PC-9 (cell line): ENCODE results near the gene ODAD4. TPM values are rescaled to one million over a fixed set of nuclear protein-coding genes. Genes with fewer than 3 reads are reported as not detected.

Source experiments
- BruUV-seq: library from RNA; stranded (reverse); fragments of 400-500 nt; replicated peaks from 2 replicates; lab custom pipeline; 2021; lab: Mats Ljungman, UMichigan
- CTCF ChIA-PET: fragments of 300-600 bp; sonication (Branson Sonifier 250); formaldehyde crosslinking; loops from one replicate; lab custom pipeline; 2022; ENCODE audit warnings: antibody characterized with exemption; lab: Charles Lee
- POLR2A ChIA-PET: fragments of 300-600 bp; sonication (Branson Sonifier 250); formaldehyde crosslinking; loops from one replicate; lab custom pipeline; 2022; ENCODE audit warnings: antibody characterized with exemption; ENCODE audit not compliant: unreplicated experiment; lab: Charles Lee
- DNase-seq, 2 experiments: peaks; one replicate each; pipeline versions ENCODE4 v3.0.0 to v3.0.0-alpha.2; 2015 to 2022; ENCODE audit warnings: mixed read lengths in 1 of 2
- H2AFZ ChIP-seq: fragments of 200-600 bp; sonication (generic); 2 replicates; pipeline ENCODE4 v1.8.1; 2017; ENCODE audit warnings: antibody characterized with exemption
- H3F3A ChIP-seq: fragments of 200-600 bp; sonication (generic); 2 replicates; pipeline ENCODE4 v1.8.1; 2017; ENCODE audit warnings: antibody characterized with exemption, mild to moderate bottlenecking, low read depth; ENCODE audit not compliant: insufficient read depth
- H3K27ac ChIP-seq: fragments of 200-600 bp; sonication (generic); 2 replicates; pipeline ENCODE4 v1.6.1; 2016; ENCODE audit warnings: mixed run types
- H3K27me3 ChIP-seq: fragments of 200-600 bp; sonication (generic); 2 replicates; pipeline ENCODE4 v1.6.1; 2016; ENCODE audit warnings: low read depth, mixed run types; ENCODE audit not compliant: insufficient read depth
- H3K36me3 ChIP-seq: fragments of 200-600 bp; sonication (generic); 2 replicates; pipeline ENCODE4 v1.6.1; 2016; ENCODE audit warnings: low read depth, mixed run types
- H3K4me1 ChIP-seq: fragments of 200-600 bp; sonication (generic); replicated peaks from 2 replicates; pipeline ENCODE4 v1.6.1; 2016; ENCODE audit warnings: mixed run types; ENCODE audit not compliant: insufficient read depth
- H3K4me2 ChIP-seq: fragments of 200-600 bp; sonication (generic); 2 replicates; pipeline ENCODE4 v1.6.1; 2017; ENCODE audit warnings: mixed run types
- H3K4me3 ChIP-seq: fragments of 200-600 bp; sonication (generic); 2 replicates; pipeline ENCODE4 v1.6.1; 2016; ENCODE audit warnings: mixed run types
- H3K79me2 ChIP-seq: fragments of 200-600 bp; sonication (generic); 2 replicates; pipeline ENCODE4 v1.6.1; 2017; ENCODE audit warnings: low read depth, mixed run types
- H3K9me2 ChIP-seq: fragments of 200-600 bp; sonication (generic); 2 replicates; pipeline ENCODE4 v1.8.1; 2017; ENCODE audit warnings: mild to moderate bottlenecking; ENCODE audit not compliant: insufficient read depth
- H3K9me3 ChIP-seq: fragments of 200-600 bp; sonication (generic); 2 replicates; pipeline ENCODE4 v1.8.1; 2016; ENCODE audit warnings: low read depth; ENCODE audit not compliant: insufficient read depth
- H4K20me1 ChIP-seq: fragments of 200-600 bp; sonication (generic); 2 replicates; pipeline ENCODE4 v1.8.1; 2017; ENCODE audit not compliant: insufficient read depth
- CTCF ChIP-seq: fragments of 200-600 bp; sonication (generic); conservative IDR thresholded peaks from 2 replicates; pipeline ENCODE4 v1.6.1; 2017; ENCODE audit warnings: mixed run types, antibody characterized with exemption, mild to moderate bottlenecking, moderate library complexity
- EZH2 ChIP-seq: fragments of 200-600 bp; sonication (generic); IDR thresholded peaks from 2 replicates; pipeline ENCODE4 v1.8.0; 2017; ENCODE audit warnings: antibody characterized with exemption, low read depth
- intact Hi-C: fragments of 100-400 bp; cut with micrococcal nuclease; formaldehyde crosslinking; loops from one replicate; pipeline ENCODE4 v1.10.0; 2022; ENCODE audit not compliant: unreplicated experiment
- total RNA-seq: library from RNA; stranded (reverse); gene quantifications from 2 replicates; pipeline ENCODE4 v1.2.3, GENCODE V29; 2021

Gene ODAD4
- total RNA-seq, 1 experiment from 2014 or later: 4.0 TPM

GRCh38 chr17:41904242-41904841 lies 26.1 kb upstream of the ODAD4 start:
- no peak for TF ChIP-seq CTCF
- TF ChIP-seq EZH2: no peak
- H3K79me2 ChIP-seq: no peaks in the 10 kb centered on the region
- H3K9me2 ChIP-seq: no peaks in the 10 kb centered on the region
- no peak for DNase-seq
- no peak overlapping the region for H3K4me2 ChIP-seq
- intact Hi-C loops: no loop called here
- H3K27ac ChIP-seq: no peak overlapping the region
- CTCF ChIA-PET: no interaction called here
- no peaks in the 10 kb centered on the region for H3K27me3 ChIP-seq
- no peak overlapping the region for H2AFZ ChIP-seq
- H3F3A ChIP-seq: peaks cover 18% of the 10 kb centered on the region; the same call in 1 of the 2 replicates
- no TSS peak for BruUV-seq
- H3K4me3 ChIP-seq: no peak overlapping the region
- no peaks in the 10 kb centered on the region for H3K9me3 ChIP-seq
- POLR2A ChIA-PET: interaction anchor here (0.7 to 0.8 kb wide), 2 partner anchors 26 to 202 kb away, joined by 5 to 21 read pairs; partner anchors contain the start of gene ODAD4
- H3K4me1 ChIP-seq: no peaks in the 10 kb centered on the region
- H3K36me3 ChIP-seq: peaks cover 20% of the 10 kb centered on the region; the same call in 1 of the 2 replicates
- H4K20me1 ChIP-seq: peaks cover 3% of the 10 kb centered on the region; the same call in 1 of the 2 replicates

GRCh38 chr17:41905172-41905571 lies 25.2 kb upstream of the ODAD4 start:
- no TSS peak for BruUV-seq
- no peak overlapping the region for H3K27ac ChIP-seq
- peaks cover 27% of the 10 kb centered on the region; the same call in 1 of the 2 replicates for H3K36me3 ChIP-seq
- no peaks in the 10 kb centered on the region for H3K79me2 ChIP-seq
- no peak overlapping the region for H2AFZ ChIP-seq
- no peak overlapping the region for H3K4me2 ChIP-seq
- CTCF ChIA-PET: no interaction called here
- H3K4me3 ChIP-seq: no peak overlapping the region
- H3F3A ChIP-seq: peaks cover 18% of the 10 kb centered on the region; the same call in 1 of the 2 replicates
- TF ChIP-seq EZH2 (no peak), CTCF (no peak)
- H3K9me3 ChIP-seq: no peaks in the 10 kb centered on the region
- no peaks in the 10 kb centered on the region for H3K27me3 ChIP-seq
- POLR2A ChIA-PET: no interaction called here
- no peaks in the 10 kb centered on the region for H3K4me1 ChIP-seq
- intact Hi-C loops: no loop called here
- DNase-seq: no peak
- H4K20me1 ChIP-seq: peaks cover 3% of the 10 kb centered on the region; the same call in 1 of the 2 replicates
- no peaks in the 10 kb centered on the region for H3K9me2 ChIP-seq

GRCh38 chr17:41906465-41907184 lies 23.8 kb upstream of the ODAD4 start:
- ChIA-PET POLR2A (no interaction called here), CTCF (interaction anchor here (0.6 kb wide), 1 partner anchor 357 kb away, joined by 5 read pairs; no protein-coding TSS in a partner anchor)
- H3K9me3 ChIP-seq: no peaks in the 10 kb centered on the region
- H2AFZ ChIP-seq: no peak overlapping the region
- H3K27me3 ChIP-seq: no peaks in the 10 kb centered on the region
- H3K4me1 ChIP-seq: no peaks in the 10 kb centered on the region
- no peaks in the 10 kb centered on the region for H3K79me2 ChIP-seq
- no peak for DNase-seq
- H3K27ac ChIP-seq: no peak overlapping the region
- no TSS peak for BruUV-seq
- peaks cover 17% of the 10 kb centered on the region; the same call in 1 of the 2 replicates for H3F3A ChIP-seq
- peaks cover 3% of the 10 kb centered on the region; the same call in 1 of the 2 replicates for H4K20me1 ChIP-seq
- H3K36me3 ChIP-seq: peaks cover 30% of the 10 kb centered on the region
- H3K9me2 ChIP-seq: no peaks in the 10 kb centered on the region
- H3K4me2 ChIP-seq: no peak overlapping the region
- TF ChIP-seq EZH2 (no peak), CTCF (no peak)
- no peak overlapping the region for H3K4me3 ChIP-seq
- intact Hi-C loops: no loop called here
